HG03565 (cell line): ENCODE results near the gene GZMA.
"Not testable (repeated sequence)": the region's sequence is repeated elsewhere in the genome, so short reads cannot be mapped to it uniquely, and the experiment has no call there.

Source experiments
- ATAC-seq: cut with Tn5 transposase; IDR thresholded peaks from one replicate; pipeline ENCODE4 v1.9.1; 2021; ENCODE audit warnings: mild to moderate bottlenecking, moderate library complexity; ENCODE audit not compliant: unreplicated experiment

GZMA gene

GRCh38 chr5:55102348-55102747, at the start of gene GZMA:
Gene GZMA, plus strand, starts transcription at chr5:55102646. Its CDS starts 37 bp downstream, at chr5:55102683.
- no peak for ATAC-seq

GRCh38 chr5:55055183-55055582, 47.3 kb upstream of the GZMA start:
- ATAC-seq: no peak

GRCh38 chr5:55062039-55062779, 40.2 kb upstream of the GZMA start:
- ATAC-seq: no peak

GRCh38 chr5:55063220-55063863, 39.1 kb upstream of the GZMA start:
- no peak for ATAC-seq

- ATAC-seq: no peak
These were observed 38.5 kb upstream of the GZMA start for GRCh38 chr5:55063899-55064298.

GRCh38 chr5:55064523-55064922, 37.9 kb upstream of the GZMA start:
- no peak for ATAC-seq

- ATAC-seq: no peak
These were observed 36.2 kb upstream of the GZMA start for GRCh38 chr5:55066277-55066676.

GRCh38 chr5:55070968-55071367, 31.5 kb upstream of the GZMA start:
- no peak for ATAC-seq

- ATAC-seq: no peak
These were observed 31.0 kb upstream of the GZMA start for GRCh38 chr5:55071413-55071812.

GRCh38 chr5:55072666-55073065, 29.8 kb upstream of the GZMA start:
- no peak for ATAC-seq

GRCh38 chr5:55073211-55073610, 29.2 kb upstream of the GZMA start:
- no peak for ATAC-seq

GRCh38 chr5:55081541-55081940, 20.9 kb upstream of the GZMA start:
- no peak for ATAC-seq

GRCh38 chr5:55089301-55089700, 13.1 kb upstream of the GZMA start:
- ATAC-seq: not testable (repeated sequence)

GRCh38 chr5:55091011-55091410, 11.4 kb upstream of the GZMA start:
- not testable (repeated sequence) for ATAC-seq

GRCh38 chr5:55096182-55096581, 6.3 kb upstream of the GZMA start:
- ATAC-seq: no peak

GRCh38 chr5:55096861-55097260, 5.6 kb upstream of the GZMA start:
- no peak for ATAC-seq

- not testable (repeated sequence) for ATAC-seq
These were observed 1.3 kb upstream of the GZMA start for GRCh38 chr5:55101148-55101547.

- ATAC-seq: no peak
These were observed 730 bp upstream of the GZMA start for GRCh38 chr5:55101556-55102276.

- ATAC-seq: no peak
These were observed 1.8 kb downstream of the GZMA start for GRCh38 chr5:55104036-55104772.

GRCh38 chr5:55104946-55105701, 2.7 kb downstream of the GZMA start:
- ATAC-seq: no peak
